Thoracic aorta (tissue), 2 donors: Measurements from ENCODE around the gene OTUD6A. TPM values are rescaled to one million over a fixed set of nuclear protein-coding genes. Genes with fewer than 3 reads are reported as not detected.

Source experiments
- ATAC-seq: fragments of 150-250 bp; one replicate; pipeline ENCODE4 v1.8.0; 2017; ENCODE audit warnings: low read depth; ENCODE audit not compliant: insufficient number of reproducible peaks, low FRiP score
- DNase-seq: peaks from one replicate; pipeline ENCODE4 v3.0.0-alpha.2; 2020; ENCODE audit warnings: low spot score
- H3K27ac ChIP-seq, 2 donors: fragments of 200-600 bp; sonication (generic); 1 replicate in 1 of 2; 2 replicates in 1 of 2; pipeline ENCODE4 v1.5.1; 2016; ENCODE audit warnings: mild to moderate bottlenecking in 2 of 2, moderate library complexity in 2 of 2
- H3K27me3 ChIP-seq: fragments of 200-600 bp; sonication (generic); replicated peaks from 2 replicates; pipeline ENCODE4 v1.6.0; 2016; ENCODE audit warnings: mild to moderate bottlenecking; ENCODE audit not compliant: insufficient read depth
- H3K36me3 ChIP-seq: fragments of 200-600 bp; sonication (generic); one replicate; pipeline ENCODE4 v1.5.1; 2016
- H3K4me1 ChIP-seq, 2 donors: fragments of 200-600 bp; sonication (generic); 1 replicate in 1 of 2; 2 replicates in 1 of 2; pipeline versions ENCODE4 v1.5.1 to v1.6.0; 2016; ENCODE audit warnings: low read depth in 2 of 2, mild to moderate bottlenecking in 1 of 2; ENCODE audit not compliant: control insufficient read depth in 1 of 2
- H3K4me3 ChIP-seq: fragments of 200-600 bp; sonication (generic); 2 replicates; pipeline ENCODE4 v1.5.1; 2016; ENCODE audit warnings: mild to moderate bottlenecking
- H3K9me3 ChIP-seq: fragments of 200-600 bp; sonication (generic); 2 replicates; pipeline ENCODE4 v1.5.1; 2016
- total RNA-seq, 2 donors: library from RNA; depleted of rRNA; stranded (reverse); fragments of >200 nt; gene quantifications; one replicate each; pipeline versions ENCODE4 v1.1.0 to v1.2.3, GENCODE V29; 2016
- TF ChIP-seq, protein P1 (sequence below): fragments of 200-600 bp; sonication (generic); IDR thresholded peaks from one replicate; pipeline ENCODE4 v1.5.1; 2019; ENCODE audit warnings: antibody characterized with exemption

OTUD6A gene
- total RNA-seq, 2 donors from 2014 or later, result not detected

DNA sequence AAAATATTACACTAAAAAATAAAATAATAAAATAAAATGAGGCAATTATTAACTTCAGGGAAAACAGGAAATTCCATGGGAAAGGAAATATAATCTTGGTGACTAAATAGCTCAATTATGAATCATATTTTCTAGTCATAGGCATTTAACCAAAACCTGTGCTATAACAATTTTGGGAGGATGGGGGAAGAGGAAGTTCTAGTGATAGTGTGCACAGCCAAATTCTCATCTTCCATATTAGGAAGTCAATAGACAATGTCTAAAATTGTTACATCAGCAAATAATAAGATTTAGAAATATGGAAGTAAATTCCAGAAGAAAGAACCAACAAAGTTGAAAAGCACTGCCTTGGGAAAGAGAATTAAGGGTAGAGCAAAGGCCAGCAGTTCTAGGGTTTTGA, 15.3 kb upstream of the OTUD6A start:
- Histone ChIP-seq H3K27me3 (no peaks in the 10 kb centered on the region), H3K4me1 (no peaks in the 10 kb centered on the region), H3K9me3 (no peaks in the 10 kb centered on the region), H3K36me3 (no peaks in the 10 kb centered on the region), H3K4me3 (no peak overlapping the region), H3K27ac (no peak overlapping the region)
- ATAC-seq (no peak), DNase-seq (no peak)
- TF ChIP-seq, protein P1, sequence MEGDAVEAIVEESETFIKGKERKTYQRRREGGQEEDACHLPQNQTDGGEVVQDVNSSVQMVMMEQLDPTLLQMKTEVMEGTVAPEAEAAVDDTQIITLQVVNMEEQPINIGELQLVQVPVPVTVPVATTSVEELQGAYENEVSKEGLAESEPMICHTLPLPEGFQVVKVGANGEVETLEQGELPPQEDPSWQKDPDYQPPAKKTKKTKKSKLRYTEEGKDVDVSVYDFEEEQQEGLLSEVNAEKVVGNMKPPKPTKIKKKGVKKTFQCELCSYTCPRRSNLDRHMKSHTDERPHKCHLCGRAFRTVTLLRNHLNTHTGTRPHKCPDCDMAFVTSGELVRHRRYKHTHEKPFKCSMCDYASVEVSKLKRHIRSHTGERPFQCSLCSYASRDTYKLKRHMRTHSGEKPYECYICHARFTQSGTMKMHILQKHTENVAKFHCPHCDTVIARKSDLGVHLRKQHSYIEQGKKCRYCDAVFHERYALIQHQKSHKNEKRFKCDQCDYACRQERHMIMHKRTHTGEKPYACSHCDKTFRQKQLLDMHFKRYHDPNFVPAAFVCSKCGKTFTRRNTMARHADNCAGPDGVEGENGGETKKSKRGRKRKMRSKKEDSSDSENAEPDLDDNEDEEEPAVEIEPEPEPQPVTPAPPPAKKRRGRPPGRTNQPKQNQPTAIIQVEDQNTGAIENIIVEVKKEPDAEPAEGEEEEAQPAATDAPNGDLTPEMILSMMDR, result no peak

DNA sequence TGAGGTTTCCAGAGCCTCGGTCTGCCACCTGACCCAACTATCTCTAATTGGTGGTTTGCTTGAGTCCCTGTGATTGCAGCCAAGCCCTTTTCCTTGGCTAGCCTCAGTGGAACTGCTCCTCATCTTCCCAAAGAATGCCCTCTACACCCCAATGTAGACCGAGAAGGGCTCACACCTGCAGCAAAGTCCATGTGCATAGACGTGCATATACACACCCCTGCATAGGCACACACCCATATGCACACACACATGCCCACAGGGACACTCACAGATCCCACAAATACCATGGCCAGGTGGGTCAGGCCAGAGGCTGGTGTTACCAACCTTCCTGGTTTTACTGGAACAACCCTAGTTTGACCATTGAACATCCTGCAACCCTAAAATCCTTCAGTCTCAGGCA, 12.9 kb upstream of the OTUD6A start:
- Histone ChIP-seq H3K4me1 (no peaks in the 10 kb centered on the region), H3K36me3 (no peaks in the 10 kb centered on the region), H3K27me3 (no peaks in the 10 kb centered on the region), H3K4me3 (no peak overlapping the region), H3K27ac (no peak overlapping the region), H3K9me3 (no peaks in the 10 kb centered on the region)
- TF ChIP-seq, protein P1, result no peak
- ATAC-seq, result no peak
- no peak for DNase-seq

DNA sequence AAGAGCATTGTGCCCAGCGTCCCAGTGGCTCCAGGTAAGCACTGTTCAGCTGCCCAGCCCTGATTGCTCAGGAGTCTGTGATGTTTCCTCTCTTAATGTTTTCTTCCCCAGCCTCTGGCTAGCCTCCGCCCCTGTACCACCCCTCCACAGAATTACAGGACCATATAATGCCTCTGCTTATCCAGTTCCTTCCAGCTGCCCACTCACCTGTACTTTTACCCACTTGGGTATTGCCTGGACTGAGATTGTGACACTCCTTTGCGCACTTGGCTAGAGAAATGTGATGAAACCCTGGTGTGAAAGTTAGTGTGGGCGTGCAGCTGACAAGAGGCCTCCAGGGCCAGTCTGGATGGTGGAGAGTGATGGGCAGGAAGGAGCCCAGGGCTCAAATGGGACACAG, 12.3 kb upstream of the OTUD6A start, which contains the start of gene AWAT2:
TSS of gene AWAT2 (minus strand) at position 14 of the 400 bp plus-strand sequence. CDS start at position 8, 6 bp downstream.
- Histone ChIP-seq H3K4me3 (no peak within 1 kb of the TSS), H3K27me3 (no peaks in the 10 kb centered on the region), H3K4me1 (no peaks in the 10 kb centered on the region), H3K36me3 (no peaks in the 10 kb centered on the region), H3K27ac (no peak within 1 kb of the TSS), H3K9me3 (no peaks in the 10 kb centered on the region)
- TF ChIP-seq, protein P1, result no peak
- no peak for DNase-seq
- no peak for ATAC-seq

DNA sequence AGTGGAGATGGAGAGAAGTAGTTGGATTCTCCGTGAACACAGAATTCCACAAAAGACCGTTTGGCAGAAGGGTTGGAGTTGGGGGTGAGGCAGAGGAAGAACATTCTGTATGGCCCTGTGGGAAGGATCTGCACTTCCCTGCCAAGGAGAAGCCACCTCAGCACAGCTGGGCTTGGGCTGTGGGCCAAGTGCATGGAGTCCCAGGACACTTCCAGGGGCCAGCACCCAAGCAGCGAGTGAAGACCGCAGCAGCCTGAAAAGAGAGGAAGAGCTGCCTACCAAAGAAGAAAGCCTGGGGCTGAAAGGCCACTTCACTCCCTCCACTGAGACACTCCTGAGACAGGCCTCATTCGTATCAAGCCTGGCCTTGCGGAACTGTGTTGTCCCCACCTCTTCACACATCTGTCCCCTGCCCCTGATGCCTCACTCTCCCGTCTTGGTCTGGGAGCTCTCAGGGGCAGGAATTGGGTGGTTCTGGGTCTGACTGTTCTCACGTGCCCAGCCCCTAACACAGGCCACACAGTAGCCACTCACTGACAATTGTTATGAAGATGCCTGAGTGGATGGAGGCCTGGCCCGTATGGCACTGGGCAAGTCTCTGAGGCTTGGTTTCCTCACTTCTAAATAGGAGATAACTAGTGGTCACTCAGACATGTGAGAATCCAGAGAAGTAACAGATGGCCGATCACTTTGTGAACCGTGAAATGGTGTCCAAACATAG, 9.2 kb upstream of the OTUD6A start:
- no peaks in the 10 kb centered on the region for H3K4me1 ChIP-seq
- ATAC-seq (no peak), DNase-seq (no peak)
- no peaks in the 10 kb centered on the region for H3K36me3 ChIP-seq
- TF ChIP-seq, protein P1, result no peak
- H3K9me3 ChIP-seq, result no peaks in the 10 kb centered on the region
- no peaks in the 10 kb centered on the region for H3K27me3 ChIP-seq
- no peak overlapping the region for H3K27ac ChIP-seq
- no peak overlapping the region for H3K4me3 ChIP-seq

DNA sequence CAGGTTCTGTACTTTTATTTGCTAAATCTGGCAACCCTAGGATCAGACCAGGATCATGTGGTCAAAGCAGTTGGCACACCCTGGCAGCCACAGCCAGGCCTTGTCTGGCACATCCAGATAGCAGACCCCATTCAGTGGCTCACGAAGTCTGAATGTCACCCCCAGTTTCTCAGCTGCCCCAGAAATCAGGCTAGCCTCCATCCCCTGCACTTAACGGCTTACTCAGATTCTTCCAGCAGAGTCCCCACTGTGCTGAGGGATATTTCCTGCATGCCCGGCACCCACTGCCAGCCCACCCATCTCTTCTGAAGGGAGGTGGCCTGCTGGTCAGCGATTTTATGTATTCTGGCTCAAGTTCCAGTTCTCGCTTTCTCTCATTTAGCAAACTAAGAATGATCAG, 7.9 kb upstream of the OTUD6A start:
- Histone ChIP-seq H3K4me1 (no peaks in the 10 kb centered on the region), H3K27me3 (no peaks in the 10 kb centered on the region), H3K27ac (no peak overlapping the region), H3K36me3 (no peaks in the 10 kb centered on the region), H3K9me3 (no peaks in the 10 kb centered on the region), H3K4me3 (no peak overlapping the region)
- ATAC-seq (no peak), DNase-seq (no peak)
- TF ChIP-seq, protein P1, result no peak
